Measurements from ENCODE around the gene ZFHX3. TPM values are rescaled to one million over a fixed set of nuclear protein-coding genes. Genes with fewer than 3 reads are reported as not detected.

ZFHX3 gene
- total RNA-seq, 6 experiments from 2014 or later = 14.5 to 25.8 (median 15.8) TPM

GRCh38 chr16:72960101-72960500 lies 87.8 kb downstream of the ZFHX3 start:
- peaks cover 31% of the 10 kb centered on the region for H3K4me1 Mint-ChIP-seq (ENCODE audit: low read depth)
- no peak overlapping the region for H3K27ac Mint-ChIP-seq
- H3K9me3 Mint-ChIP-seq = no peaks in the 10 kb centered on the region
- TF ChIP-seq CTCF (IDR thresholded peaks at IDR 0.05) = no peak
- no peak overlapping the region for H3K4me3 Mint-ChIP-seq
- H3K27me3 Mint-ChIP-seq (ENCODE audit: insufficient read depth) = peaks cover 3% of the 10 kb centered on the region
- H3K36me3 Mint-ChIP-seq (ENCODE audit: low read depth) = peaks cover 42% of the 10 kb centered on the region
- no peak for DNase-seq

- Mint-ChIP-seq H3K36me3 (ENCODE audit: low read depth) (peaks cover 42% of the 10 kb centered on the region), H3K4me1 (ENCODE audit: low read depth) (peaks cover 30% of the 10 kb centered on the region), H3K27ac (no peak overlapping the region), H3K4me3 (no peak overlapping the region), H3K9me3 (no peaks in the 10 kb centered on the region), H3K27me3 (ENCODE audit: insufficient read depth) (peaks cover 3% of the 10 kb centered on the region)
- DNase-seq = no peak
- TF ChIP-seq CTCF (IDR thresholded peaks at IDR 0.05) = no peak
Measured at GRCh38 chr16:72959301-72959996, 88.5 kb downstream of the ZFHX3 start.

- peaks cover 26% of the 10 kb centered on the region for H3K4me1 Mint-ChIP-seq (ENCODE audit: low read depth)
- peaks cover 42% of the 10 kb centered on the region for H3K36me3 Mint-ChIP-seq (ENCODE audit: low read depth)
- no peak overlapping the region for H3K27ac Mint-ChIP-seq
Measured at GRCh38 chr16:72958522-72959076, 89.3 kb downstream of the ZFHX3 start.

GRCh38 chr16:72957303-72958277 lies 90.3 kb downstream of the ZFHX3 start:
- H3K4me3 Mint-ChIP-seq = no peak overlapping the region
- no peak overlapping the region for H3K27ac Mint-ChIP-seq
- no peak for DNase-seq
- no peak for TF ChIP-seq CTCF (IDR thresholded peaks at IDR 0.05)
- peaks cover 3% of the 10 kb centered on the region for H3K27me3 Mint-ChIP-seq (ENCODE audit: insufficient read depth)
- peaks cover 36% of the 10 kb centered on the region for H3K36me3 Mint-ChIP-seq (ENCODE audit: low read depth)
- peaks cover 28% of the 10 kb centered on the region for H3K4me1 Mint-ChIP-seq (ENCODE audit: low read depth)
- H3K9me3 Mint-ChIP-seq = no peaks in the 10 kb centered on the region

More at GRCh38 chr16:72958522-72959076, 89.3 kb downstream of the ZFHX3 start:
- Mint-ChIP-seq H3K4me3 (no peak overlapping the region), H3K27me3 (ENCODE audit: insufficient read depth) (peaks cover 3% of the 10 kb centered on the region), H3K9me3 (no peaks in the 10 kb centered on the region)
- TF ChIP-seq CTCF (IDR thresholded peaks at IDR 0.05) = no peak
- no peak for DNase-seq

GRCh38 chr16:72956124-72957064 lies 91.5 kb downstream of the ZFHX3 start:
- H3K27ac Mint-ChIP-seq = no peak overlapping the region
- no peak for DNase-seq

More at GRCh38 chr16:72956124-72957064, 91.5 kb downstream of the ZFHX3 start:
- Mint-ChIP-seq H3K4me3 (no peak overlapping the region), H3K9me3 (no peaks in the 10 kb centered on the region), H3K36me3 (ENCODE audit: low read depth) (peaks cover 36% of the 10 kb centered on the region), H3K4me1 (ENCODE audit: low read depth) (peaks cover 36% of the 10 kb centered on the region), H3K27me3 (ENCODE audit: insufficient read depth) (peaks cover 5% of the 10 kb centered on the region)
- no peak for TF ChIP-seq CTCF (IDR thresholded peaks at IDR 0.05)

Measured in HFFc6 (cell line).